ENCODE measurements around the gene CAPN7.

The CAPN7 gene

GRCh38 chr3:15241341-15241740 is 35.3 kb downstream of the CAPN7 start:
- no peaks in the 10 kb centered on the region for H3K4me1 ChIP-seq (ENCODE audit: control insufficient read depth, insufficient read depth, low read depth, low read length)
- H3K79me1 ChIP-seq (replicated peaks; ENCODE audit: low read length, poor library complexity, severe bottlenecking): peaks cover 18% of the 10 kb centered on the region
- no peak overlapping the region for H3K4me3 ChIP-seq (ENCODE audit: insufficient read depth in 1 of 2, low read depth in 1 of 2, low read length in 2 of 2)
- no peak overlapping the region for H4K91ac ChIP-seq (ENCODE audit: low read length)
- H3K9me3 ChIP-seq (ENCODE audit: control insufficient read depth, low read length): no peaks in the 10 kb centered on the region
- peak; percentile 18 for DNase-seq
- no peak overlapping the region for H3K27ac ChIP-seq (ENCODE audit: low read length, poor library complexity, severe bottlenecking)
- no peak overlapping the region for H3K14ac ChIP-seq (ENCODE audit: low read length in 2 of 2)
- H2AK5ac ChIP-seq (ENCODE audit: low read length, severe bottlenecking): no peak overlapping the region
- WGBS: no CpG with 5 or more reads among the region's 1 CpG
- H3K27me3 ChIP-seq (ENCODE audit: control insufficient read depth in 1 of 2, insufficient read depth in 1 of 2, low read length in 2 of 2): no peaks in the 10 kb centered on the region
- no peak overlapping the region for H2BK12ac ChIP-seq (ENCODE audit: low read length in 2 of 2)
- H3K4ac ChIP-seq (ENCODE audit: low read depth in 1 of 2, low read length in 2 of 2): no peak overlapping the region
- no peak overlapping the region for H3K4me2 ChIP-seq (ENCODE audit: low read length, poor library complexity, severe bottlenecking)
- H2BK15ac ChIP-seq (ENCODE audit: low read depth, poor library complexity, severe bottlenecking): no peak overlapping the region
- H3K36me3 ChIP-seq (ENCODE audit: control insufficient read depth in 1 of 2, insufficient read depth in 2 of 2, low read depth in 1 of 2, low read length in 2 of 2): peaks cover 7 to 90% of the 10 kb centered on the region in 2 experiments
- no peak overlapping the region for H2BK5ac ChIP-seq (ENCODE audit: low read depth, low read length, poor library complexity, severe bottlenecking)
- no peak overlapping the region for H2AFZ ChIP-seq (ENCODE audit: low read depth, low read length)
- no peak overlapping the region for H2BK120ac ChIP-seq (ENCODE audit: low read depth, low read length)
- H3K23ac ChIP-seq (ENCODE audit: low read length in 2 of 2): no peak overlapping the region
- H3K18ac ChIP-seq (ENCODE audit: low read depth in 1 of 2, low read length in 2 of 2): no peak overlapping the region
- H4K8ac ChIP-seq (ENCODE audit: low read length): no peak overlapping the region
- H3K9ac ChIP-seq (ENCODE audit: low read length): no peak overlapping the region

- Histone ChIP-seq H3K18ac (ENCODE audit: low read depth in 1 of 2, low read length in 2 of 2) (no peak overlapping the region), H2BK5ac (ENCODE audit: low read depth, low read length, poor library complexity, severe bottlenecking) (no peak overlapping the region), H3K36me3 (ENCODE audit: control insufficient read depth in 1 of 2, insufficient read depth in 2 of 2, low read depth in 1 of 2, low read length in 2 of 2) (peaks cover 11 to 96% of the 10 kb centered on the region in 2 experiments), H3K4me2 (ENCODE audit: low read length, poor library complexity, severe bottlenecking) (no peak overlapping the region), H3K23ac (ENCODE audit: low read length in 2 of 2) (no peak overlapping the region), H2BK12ac (ENCODE audit: low read length in 2 of 2) (no peak overlapping the region), H3K9ac (ENCODE audit: low read length) (no peak overlapping the region), H3K9me3 (ENCODE audit: control insufficient read depth, low read length) (no peaks in the 10 kb centered on the region), H2BK15ac (ENCODE audit: low read depth, poor library complexity, severe bottlenecking) (no peak overlapping the region), H2AFZ (ENCODE audit: low read depth, low read length) (no peak overlapping the region), H3K27me3 (ENCODE audit: control insufficient read depth in 1 of 2, insufficient read depth in 1 of 2, low read length in 2 of 2) (no peaks in the 10 kb centered on the region), H2AK5ac (ENCODE audit: low read length, severe bottlenecking) (no peak overlapping the region), H4K8ac (ENCODE audit: low read length) (no peak overlapping the region), H3K4me3 (ENCODE audit: insufficient read depth in 1 of 2, low read depth in 1 of 2, low read length in 2 of 2) (no peak overlapping the region), H3K27ac (ENCODE audit: low read length, poor library complexity, severe bottlenecking) (no peak overlapping the region), H2BK120ac (ENCODE audit: low read depth, low read length) (no peak overlapping the region), H4K91ac (ENCODE audit: low read length) (no peak overlapping the region), H3K4me1 (ENCODE audit: control insufficient read depth, insufficient read depth, low read depth, low read length) (no peaks in the 10 kb centered on the region), H3K79me1 (replicated peaks; ENCODE audit: low read length, poor library complexity, severe bottlenecking) (peaks cover 16% of the 10 kb centered on the region), H3K4ac (ENCODE audit: low read depth in 1 of 2, low read length in 2 of 2) (no peak overlapping the region), H3K14ac (ENCODE audit: low read length in 2 of 2) (no peak overlapping the region)
- 99% methylated on average over 2 of the region's 5 CpGs for WGBS
- no peak for DNase-seq
Observed at GRCh38 chr3:15243822-15244482, 37.9 kb downstream of the CAPN7 start.

- 100% methylated on average over 1 of the region's 2 CpGs for WGBS
- no peak overlapping the region for H4K8ac ChIP-seq (ENCODE audit: low read length)
- no peak overlapping the region for H2AFZ ChIP-seq (ENCODE audit: low read depth, low read length)
Observed at GRCh38 chr3:15246186-15246585, 40.1 kb downstream of the CAPN7 start.

GRCh38 chr3:15253023-15253697 is 47.1 kb downstream of the CAPN7 start:
- H3K9ac ChIP-seq (ENCODE audit: low read length): peak overlapping the region; percentile 48
- no peak overlapping the region for H2BK5ac ChIP-seq (ENCODE audit: low read depth, low read length, poor library complexity, severe bottlenecking)
- DNase-seq: no peak
- H3K14ac ChIP-seq (ENCODE audit: low read length in 2 of 2): no peak overlapping the region
- H3K9me3 ChIP-seq (ENCODE audit: control insufficient read depth, low read length): no peaks in the 10 kb centered on the region
- H2AFZ ChIP-seq (ENCODE audit: low read depth, low read length): no peak overlapping the region
- H3K27ac ChIP-seq (ENCODE audit: low read length, poor library complexity, severe bottlenecking): no peak overlapping the region
- H3K18ac ChIP-seq (ENCODE audit: low read depth in 1 of 2, low read length in 2 of 2): no peak overlapping the region
- H4K91ac ChIP-seq (ENCODE audit: low read length): no peak overlapping the region
- peaks cover 7% of the 10 kb centered on the region for H3K79me1 ChIP-seq (replicated peaks; ENCODE audit: low read length, poor library complexity, severe bottlenecking)
- H2BK15ac ChIP-seq (ENCODE audit: low read depth, poor library complexity, severe bottlenecking): no peak overlapping the region
- no peak overlapping the region for H3K4ac ChIP-seq (ENCODE audit: low read depth in 1 of 2, low read length in 2 of 2)
- WGBS: 95% methylated on average over 6 of the region's 7 CpGs
- no peak overlapping the region for H3K4me3 ChIP-seq (ENCODE audit: insufficient read depth in 1 of 2, low read depth in 1 of 2, low read length in 2 of 2)
- H3K23ac ChIP-seq (ENCODE audit: low read length in 2 of 2): no peak overlapping the region
- H2BK120ac ChIP-seq (ENCODE audit: low read depth, low read length): no peak overlapping the region
- no peak overlapping the region for H2AK5ac ChIP-seq (ENCODE audit: low read length, severe bottlenecking)
- H3K4me1 ChIP-seq (ENCODE audit: control insufficient read depth, insufficient read depth, low read depth, low read length): no peaks in the 10 kb centered on the region
- no peak overlapping the region for H4K8ac ChIP-seq (ENCODE audit: low read length)
- H3K27me3 ChIP-seq (ENCODE audit: control insufficient read depth in 1 of 2, insufficient read depth in 1 of 2, low read length in 2 of 2): no peaks in the 10 kb centered on the region
- no peak overlapping the region for H3K4me2 ChIP-seq (ENCODE audit: low read length, poor library complexity, severe bottlenecking)
- no peak overlapping the region for H2BK12ac ChIP-seq (ENCODE audit: low read length in 2 of 2)
- peaks cover 24 to 98% of the 10 kb centered on the region in 2 experiments for H3K36me3 ChIP-seq (ENCODE audit: control insufficient read depth in 1 of 2, insufficient read depth in 2 of 2, low read depth in 1 of 2, low read length in 2 of 2)

More at GRCh38 chr3:15246186-15246585, 40.1 kb downstream of the CAPN7 start:
- H2BK5ac ChIP-seq (ENCODE audit: low read depth, low read length, poor library complexity, severe bottlenecking): no peak overlapping the region
- no peak overlapping the region for H3K4ac ChIP-seq (ENCODE audit: low read depth in 1 of 2, low read length in 2 of 2)
- no peak overlapping the region for H3K4me2 ChIP-seq (ENCODE audit: low read length, poor library complexity, severe bottlenecking)
- no peak overlapping the region for H3K4me3 ChIP-seq (ENCODE audit: insufficient read depth in 1 of 2, low read depth in 1 of 2, low read length in 2 of 2)
- H4K91ac ChIP-seq (ENCODE audit: low read length): no peak overlapping the region
- no peak overlapping the region for H2BK120ac ChIP-seq (ENCODE audit: low read depth, low read length)
- no peak overlapping the region for H3K9ac ChIP-seq (ENCODE audit: low read length)
- H3K36me3 ChIP-seq (ENCODE audit: control insufficient read depth in 1 of 2, insufficient read depth in 2 of 2, low read depth in 1 of 2, low read length in 2 of 2): peaks cover 16 to 94% of the 10 kb centered on the region in 2 experiments
- H3K79me1 ChIP-seq (replicated peaks; ENCODE audit: low read length, poor library complexity, severe bottlenecking): peaks cover 16% of the 10 kb centered on the region
- no peak for DNase-seq
- H3K4me1 ChIP-seq (ENCODE audit: control insufficient read depth, insufficient read depth, low read depth, low read length): no peaks in the 10 kb centered on the region
- H2BK15ac ChIP-seq (ENCODE audit: low read depth, poor library complexity, severe bottlenecking): no peak overlapping the region
- H3K9me3 ChIP-seq (ENCODE audit: control insufficient read depth, low read length): no peaks in the 10 kb centered on the region
- no peak overlapping the region for H3K14ac ChIP-seq (ENCODE audit: low read length in 2 of 2)
- H3K27ac ChIP-seq (ENCODE audit: low read length, poor library complexity, severe bottlenecking): no peak overlapping the region
- H2AK5ac ChIP-seq (ENCODE audit: low read length, severe bottlenecking): no peak overlapping the region
- H3K27me3 ChIP-seq (ENCODE audit: control insufficient read depth in 1 of 2, insufficient read depth in 1 of 2, low read length in 2 of 2): no peaks in the 10 kb centered on the region
- H2BK12ac ChIP-seq (ENCODE audit: low read length in 2 of 2): no peak overlapping the region
- H3K23ac ChIP-seq (ENCODE audit: low read length in 2 of 2): no peak overlapping the region
- no peak overlapping the region for H3K18ac ChIP-seq (ENCODE audit: low read depth in 1 of 2, low read length in 2 of 2)
